ENCODE measurements around the gene ULK4. TPM values are rescaled to one million over a fixed set of nuclear protein-coding genes. Genes with fewer than 3 reads are reported as not detected.

ULK4 gene
- total RNA-seq, 1 experiment from 2014 or later = 14.3 TPM

DNA sequence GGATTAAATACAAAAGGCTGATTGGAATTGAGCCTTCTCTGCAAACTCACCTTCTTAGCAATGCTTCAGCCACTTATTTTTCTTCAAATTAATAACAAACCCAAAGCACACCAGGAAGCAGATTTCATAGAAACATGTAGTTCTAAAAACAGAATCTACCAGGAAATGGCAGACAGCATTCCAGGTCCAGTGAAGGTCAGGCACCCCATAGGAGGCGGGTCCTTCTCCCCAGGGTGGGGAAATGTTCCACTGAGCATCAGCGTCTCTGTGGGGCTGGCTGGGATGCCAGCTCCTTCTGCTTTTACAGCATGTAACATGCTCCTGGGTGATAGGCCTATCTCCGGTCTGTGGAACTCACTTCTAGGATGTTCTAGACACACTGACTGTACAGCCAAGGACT, 713.4 kb downstream of the ULK4 start:
- Histone ChIP-seq H3K27ac (ENCODE audit: low read length) (no peak overlapping the region), H3K27me3 (ENCODE audit: control insufficient read depth, insufficient read depth, low read length) (no peaks in the 10 kb centered on the region), H3K36me3 (ENCODE audit: control insufficient read depth, insufficient read depth, low read length) (no peaks in the 10 kb centered on the region), H3K4me1 (ENCODE audit: control insufficient read depth, insufficient read depth, low read length) (no peaks in the 10 kb centered on the region), H3K4me3 (ENCODE audit: low read depth in 2 of 2, low read length in 2 of 2) (no peak overlapping the region), H3K9me3 (ENCODE audit: control insufficient read depth, insufficient read depth, low read depth, low read length) (no peaks in the 10 kb centered on the region)
- ATAC-seq (0 out of 2 replicates have a peak, but pooled peaks have one; percentile 11), DNase-seq (ENCODE audit: low read depth, low spot score) (no peak)
- BruUV-seq (replicated peaks) = no TSS peak
- ChIA-PET POLR2A (no interaction called here), CTCF (no interaction called here)
- intact Hi-C loops (cut with micrococcal nuclease; ENCODE audit: unreplicated experiment) (no loop called here), in situ Hi-C loops (cut with HindIII; ENCODE audit: low pct_unique_long_range_greater_than_20kb, low sequenced_read_pairs) (no loop called here)
- TF ChIP-seq REST (IDR thresholded peaks at IDR 0.05; ENCODE audit: insufficient read depth in 1 of 2, low read depth in 2 of 2, low read length in 1 of 2) (no peak), POLR2AphosphoS5 (IDR thresholded peaks at IDR 0.05; ENCODE audit: low read depth, low read length) (no peak), CTCF (IDR thresholded peaks at IDR 0.05) (no peak), TCF7L2 (IDR thresholded peaks at IDR 0.05; ENCODE audit: low read depth, low read length) (no peak), SIN3A (IDR thresholded peaks at IDR 0.05; ENCODE audit: borderline replicate concordance, insufficient read depth, low read depth, low read length) (no peak)

DNA sequence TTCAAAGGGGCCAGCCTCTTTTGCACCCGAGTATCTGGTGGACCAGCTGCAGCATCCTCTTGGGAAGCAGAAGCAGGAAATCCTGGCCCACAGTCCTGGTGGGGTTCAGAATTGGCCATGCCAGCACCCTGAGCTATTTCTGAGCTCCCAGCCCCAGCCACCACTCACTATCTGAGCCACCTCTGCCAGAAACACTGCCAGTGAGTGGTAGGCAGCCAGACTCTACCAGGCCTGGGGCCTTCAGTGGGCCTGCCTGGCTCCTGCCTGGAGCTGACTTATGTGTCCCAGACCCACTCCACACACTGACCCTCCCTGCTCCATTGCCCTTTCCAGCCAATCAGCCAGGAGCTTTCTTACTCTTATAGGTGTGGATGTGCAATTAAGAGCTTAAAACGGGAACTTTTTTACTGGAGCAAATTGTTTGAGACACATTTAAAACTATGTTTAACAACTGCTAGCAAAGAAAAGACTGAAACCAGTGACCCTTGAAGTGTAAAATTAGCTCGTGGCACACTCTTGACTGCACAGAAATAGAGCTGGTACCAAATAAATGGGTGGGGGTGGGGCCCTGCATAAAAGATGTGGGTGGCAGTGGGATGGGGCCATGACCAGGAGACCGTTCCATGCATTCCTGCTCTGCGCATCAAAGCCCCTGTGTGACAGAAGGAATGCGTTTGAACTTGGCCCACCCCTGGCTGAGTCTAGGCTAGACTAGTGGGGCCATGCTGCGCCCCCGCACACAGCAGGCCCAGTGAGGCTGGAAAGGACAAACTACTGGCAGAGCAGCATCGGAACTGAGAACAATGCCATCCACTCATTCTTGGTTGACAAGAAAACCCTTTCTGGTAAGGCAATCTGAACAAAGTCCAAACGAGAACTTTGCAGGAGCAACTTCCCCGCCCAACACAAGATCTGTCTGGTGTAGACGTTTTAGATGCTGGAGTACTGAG, 714.6 kb downstream of the ULK4 start:
- Histone ChIP-seq H3K4me3 (ENCODE audit: low read depth in 2 of 2, low read length in 2 of 2) (no peak overlapping the region), H3K4me1 (ENCODE audit: control insufficient read depth, insufficient read depth, low read length) (no peaks in the 10 kb centered on the region), H3K27me3 (ENCODE audit: control insufficient read depth, insufficient read depth, low read length) (no peaks in the 10 kb centered on the region), H3K9me3 (ENCODE audit: control insufficient read depth, insufficient read depth, low read depth, low read length) (no peaks in the 10 kb centered on the region), H3K27ac (ENCODE audit: low read length) (no peak overlapping the region), H3K36me3 (ENCODE audit: control insufficient read depth, insufficient read depth, low read length) (no peaks in the 10 kb centered on the region; the same call in 1 of the 2 replicates)
- intact Hi-C loops (cut with micrococcal nuclease; ENCODE audit: unreplicated experiment) (no loop called here), in situ Hi-C loops (cut with HindIII; ENCODE audit: low pct_unique_long_range_greater_than_20kb, low sequenced_read_pairs) (no loop called here)
- BruUV-seq (replicated peaks) = no TSS peak
- ATAC-seq (no peak), DNase-seq (ENCODE audit: low read depth, low spot score) (no peak)
- CTCF ChIA-PET = no interaction called here
- POLR2A ChIA-PET = no interaction called here
- TF ChIP-seq REST (IDR thresholded peaks at IDR 0.05; ENCODE audit: insufficient read depth in 1 of 2, low read depth in 2 of 2, low read length in 1 of 2) (no peak), SIN3A (IDR thresholded peaks at IDR 0.05; ENCODE audit: borderline replicate concordance, insufficient read depth, low read depth, low read length) (no peak), CTCF (IDR thresholded peaks at IDR 0.05) (no peak), POLR2AphosphoS5 (IDR thresholded peaks at IDR 0.05; ENCODE audit: low read depth, low read length) (no peak), TCF7L2 (IDR thresholded peaks at IDR 0.05; ENCODE audit: low read depth, low read length) (no peak)
